Fibroblast of skin of abdomen (primary cell): ENCODE measurements around the gene PLN. TPM values are rescaled to one million over a fixed set of nuclear protein-coding genes. Genes with fewer than 3 reads are reported as not detected.

Experiments
- DNase-seq: peaks from one replicate; pipeline ENCODE4 v3.0.0-alpha.2; 2013
- polyA plus RNA-seq, 2 experiments: library from polyadenylated mRNA; unstranded; fragments of 120-200 nt; gene quantifications; one replicate each; pipeline ENCODE4 v1.2.1, GENCODE V29; 2013; ENCODE audit not compliant: insufficient read length in 2 of 2

PLN gene
- polyA plus RNA-seq (2013, experiment 1 of 2; ENCODE audit: insufficient read length): 8.5 TPM
- polyA plus RNA-seq (2013, experiment 2 of 2; ENCODE audit: insufficient read length): 9.5 TPM

DNA sequence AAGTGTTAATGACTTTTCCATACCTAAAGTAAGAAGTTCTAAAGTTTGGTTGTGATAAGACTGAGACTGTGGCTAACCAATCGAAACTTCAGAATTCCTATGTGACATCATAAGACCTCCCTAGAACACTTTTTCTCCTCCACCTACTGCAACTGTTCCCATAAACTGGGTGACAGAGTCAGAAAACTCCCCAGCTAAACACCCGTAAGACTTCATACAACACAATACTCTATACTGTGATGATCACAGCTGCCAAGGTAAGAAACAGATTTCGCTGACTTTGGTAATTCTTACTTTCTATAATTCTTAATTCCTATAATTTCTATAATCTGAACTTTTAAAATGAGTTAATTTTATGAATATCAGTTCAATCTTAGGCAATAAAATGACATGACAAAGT lies at the start of gene PLN:
Gene PLN, plus strand, starts transcription at position 161 of the 400 bp plus-strand sequence. CDS start 10,626 bp downstream, outside the sequence.
- DNase-seq: peak; percentile 44

DNA sequence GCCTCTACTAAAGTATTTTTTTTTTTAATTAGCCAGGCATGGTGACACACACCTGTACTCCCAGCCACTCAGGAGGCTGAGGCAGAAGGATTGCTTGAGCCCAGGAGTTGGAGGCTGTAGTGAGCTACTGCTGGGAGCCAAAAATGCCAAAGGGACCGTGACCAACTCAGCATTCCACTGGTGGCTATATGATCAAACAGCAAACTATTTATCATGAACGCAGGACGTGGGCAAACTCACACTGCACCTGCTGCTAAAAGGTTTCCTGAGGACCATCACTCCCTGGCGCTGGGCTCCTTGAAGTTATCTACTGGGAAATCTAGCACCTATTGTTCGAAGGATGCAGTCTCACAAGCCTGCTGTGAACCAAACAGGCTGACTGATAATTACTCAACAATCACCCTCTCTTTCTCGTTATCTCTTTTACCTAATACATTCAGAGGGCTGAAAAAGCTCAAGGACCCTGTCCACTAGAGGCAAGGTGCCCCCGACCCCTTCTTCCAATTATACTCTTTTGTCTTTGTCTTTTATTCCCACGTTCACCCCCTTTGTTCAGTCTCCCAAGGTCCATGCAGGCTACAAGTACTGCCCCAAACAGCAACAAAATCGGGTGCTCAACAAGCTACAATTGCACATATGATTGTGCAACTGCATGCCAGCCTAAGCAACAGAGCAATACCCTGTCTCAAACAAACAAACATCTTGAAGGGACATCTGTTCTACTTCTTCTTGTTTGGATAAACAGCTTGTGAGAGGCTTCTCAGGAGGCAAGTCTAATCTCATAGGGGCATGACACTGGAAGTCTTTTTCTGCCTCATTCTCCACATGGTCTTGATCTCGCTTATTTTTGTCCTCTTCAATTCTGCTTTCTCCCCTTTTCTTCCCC lies 47.7 kb upstream of the PLN start:
- no peak for DNase-seq

DNA sequence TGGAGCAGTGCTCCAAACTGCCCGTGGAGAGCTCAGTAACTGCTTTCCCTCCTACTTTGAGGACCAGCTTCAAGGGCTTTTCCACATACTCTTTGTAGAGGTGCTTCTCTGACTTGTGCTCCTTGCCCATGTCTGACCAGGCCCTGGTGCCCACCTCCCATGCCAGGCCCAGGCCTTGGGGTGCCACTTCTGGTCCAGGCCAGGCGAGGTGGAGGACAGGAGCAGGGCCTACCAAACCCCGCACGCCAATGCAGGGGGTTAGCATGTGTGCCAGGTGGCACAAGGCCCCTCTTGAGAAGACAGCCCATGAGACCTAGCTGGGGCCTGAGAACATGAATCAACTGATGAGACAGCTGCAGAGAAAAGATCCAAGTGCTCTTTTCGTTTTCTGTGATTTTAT lies 47.0 kb upstream of the PLN start:
- DNase-seq: no peak

DNA sequence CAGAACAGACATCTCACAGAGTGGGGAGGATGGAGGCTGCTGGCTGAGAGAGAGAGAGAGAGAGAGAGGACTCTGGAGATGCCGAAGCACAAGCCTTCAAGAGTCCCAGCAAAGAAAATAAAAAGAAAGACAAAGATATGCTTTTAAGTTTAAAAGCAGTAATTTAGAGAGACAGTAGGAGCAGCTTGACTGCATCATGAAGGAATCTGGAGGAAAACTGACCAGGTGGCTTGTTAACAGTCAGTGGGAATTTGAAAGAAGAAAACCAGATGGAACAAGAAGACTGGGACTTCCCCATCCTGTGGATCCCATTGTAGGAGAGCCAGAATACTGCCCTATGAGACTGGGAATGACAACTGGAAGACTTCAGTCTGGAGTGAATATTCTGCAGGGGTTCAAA lies 46.3 kb upstream of the PLN start:
- peak; percentile 37 for DNase-seq

DNA sequence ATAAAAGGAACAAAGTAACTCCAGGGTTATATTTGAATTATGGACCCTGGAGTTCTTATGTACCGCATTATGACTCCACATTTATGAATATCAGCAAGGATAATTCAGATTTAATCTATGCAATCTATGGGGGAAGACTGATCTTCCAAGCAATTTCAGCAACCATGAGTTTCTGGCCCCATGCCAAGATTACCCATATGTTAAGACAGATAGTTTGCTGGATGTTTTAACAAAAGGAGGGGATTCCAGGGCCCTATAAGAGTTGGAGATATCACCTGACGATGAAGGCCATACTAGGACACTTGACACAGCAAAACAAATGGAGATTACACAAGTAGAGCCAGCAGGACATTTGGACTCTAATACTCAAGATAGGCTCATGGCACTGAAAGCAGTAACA lies 45.9 kb upstream of the PLN start:
- DNase-seq: no peak

DNA sequence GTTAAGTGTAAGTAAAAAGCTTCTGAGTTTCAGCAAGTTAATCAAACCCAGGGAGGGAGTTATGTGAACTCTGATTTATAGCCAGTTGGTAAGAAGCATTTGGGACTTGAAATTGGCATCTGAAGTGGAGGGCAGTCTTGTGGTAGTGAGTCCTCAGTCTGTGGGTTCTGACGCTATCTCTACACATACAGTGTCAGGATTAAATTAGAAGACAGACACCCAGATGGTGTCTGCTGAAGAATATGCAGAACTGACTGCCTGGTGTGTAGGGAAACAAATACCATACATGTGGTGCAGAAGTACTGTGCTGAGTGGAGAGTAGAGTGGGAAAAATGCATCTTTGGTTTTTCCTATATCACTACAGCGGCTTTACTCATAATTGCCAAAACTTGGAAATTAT lies 43.5 kb upstream of the PLN start:
- DNase-seq: peak; percentile 39

DNA sequence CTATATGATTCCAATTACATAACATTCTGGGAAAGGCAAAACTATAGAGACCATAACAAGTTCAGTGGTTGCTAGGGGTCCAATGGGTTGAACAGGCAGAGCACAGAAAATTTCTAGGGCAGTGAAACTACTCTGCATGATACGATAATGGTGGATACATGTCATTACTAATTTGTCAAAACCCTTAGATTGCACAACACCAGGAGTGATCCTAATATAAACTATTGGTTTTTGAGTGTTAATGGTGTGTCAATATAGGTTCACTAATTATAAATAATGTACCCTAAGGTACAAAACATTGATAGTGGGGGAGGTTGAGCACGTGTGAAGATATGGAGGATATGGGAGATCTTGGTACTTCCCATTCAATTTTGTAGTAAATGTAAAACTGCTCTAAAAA lies 42.4 kb upstream of the PLN start:
- DNase-seq: no peak

DNA sequence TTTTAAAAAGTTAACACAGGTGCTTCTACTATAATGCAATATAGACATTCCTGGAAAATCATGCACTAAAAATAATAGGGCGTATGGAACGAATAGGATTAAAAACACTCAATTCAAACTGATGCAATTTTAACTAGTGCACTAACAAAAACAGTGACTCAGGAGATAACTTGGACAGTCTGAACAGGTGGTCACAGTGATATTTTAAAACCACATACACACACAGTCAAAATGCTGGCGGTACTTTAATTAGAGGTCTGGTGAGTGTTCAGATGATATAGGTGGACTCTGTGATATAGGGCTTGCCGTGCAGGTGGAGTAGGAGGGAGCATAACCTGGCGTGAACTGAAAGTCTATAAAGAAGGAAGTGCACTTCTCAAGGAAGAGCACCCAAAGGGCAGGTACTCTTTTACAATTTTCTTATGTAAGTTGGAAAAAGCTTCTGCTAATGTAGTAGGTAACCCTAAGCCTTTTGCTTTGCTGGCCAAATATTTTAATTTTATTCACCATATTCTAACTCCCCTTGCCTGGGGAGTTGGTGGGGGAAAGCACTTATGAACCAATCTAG lies 41.9 kb upstream of the PLN start:
- DNase-seq: no peak

DNA sequence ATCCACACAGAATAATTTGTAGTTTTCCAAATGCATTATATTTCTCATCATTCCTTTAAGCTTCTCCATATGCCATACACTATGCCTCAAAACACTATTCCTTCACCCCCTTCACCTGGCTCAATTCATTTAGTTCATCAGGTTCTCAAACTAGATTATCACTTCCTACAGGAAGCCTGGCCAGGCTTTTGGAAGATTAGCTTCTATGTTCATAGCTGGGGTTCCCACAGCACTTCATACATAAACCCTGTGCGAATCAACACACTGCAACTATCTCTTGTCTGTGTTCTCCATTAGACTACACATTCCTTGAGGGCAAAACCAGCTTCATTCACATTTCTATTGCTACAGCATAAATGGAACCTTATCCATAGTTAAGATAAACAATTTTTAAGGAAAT lies 40.5 kb upstream of the PLN start:
- no peak for DNase-seq

DNA sequence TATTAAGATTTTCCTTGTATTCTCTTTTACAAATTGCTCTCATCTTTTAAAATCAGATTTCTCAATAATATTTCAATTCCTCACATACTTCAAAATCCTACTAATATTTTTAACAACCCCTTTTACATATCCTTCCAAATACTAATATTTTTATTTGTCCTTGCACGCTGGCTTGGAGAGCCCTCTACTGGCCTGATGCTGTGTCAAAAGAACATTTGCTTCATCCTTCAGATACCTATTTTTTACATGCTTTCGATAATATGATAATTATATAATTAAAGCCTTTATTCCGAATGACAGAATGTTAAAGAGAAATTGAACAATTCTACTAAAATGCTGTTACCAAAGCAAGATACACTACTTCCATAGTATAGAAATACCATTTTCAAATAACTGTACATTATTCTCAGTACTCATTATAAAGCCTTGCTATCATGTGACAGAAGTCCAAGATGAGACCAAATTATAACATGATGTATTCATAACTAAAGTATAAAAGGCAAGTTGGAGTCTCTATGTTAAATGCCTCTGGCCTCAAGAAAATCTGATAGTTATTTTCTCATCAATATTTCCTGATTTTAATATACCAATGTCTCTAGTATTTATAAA lies 39.0 kb upstream of the PLN start:
- peak; percentile 36 for DNase-seq

DNA sequence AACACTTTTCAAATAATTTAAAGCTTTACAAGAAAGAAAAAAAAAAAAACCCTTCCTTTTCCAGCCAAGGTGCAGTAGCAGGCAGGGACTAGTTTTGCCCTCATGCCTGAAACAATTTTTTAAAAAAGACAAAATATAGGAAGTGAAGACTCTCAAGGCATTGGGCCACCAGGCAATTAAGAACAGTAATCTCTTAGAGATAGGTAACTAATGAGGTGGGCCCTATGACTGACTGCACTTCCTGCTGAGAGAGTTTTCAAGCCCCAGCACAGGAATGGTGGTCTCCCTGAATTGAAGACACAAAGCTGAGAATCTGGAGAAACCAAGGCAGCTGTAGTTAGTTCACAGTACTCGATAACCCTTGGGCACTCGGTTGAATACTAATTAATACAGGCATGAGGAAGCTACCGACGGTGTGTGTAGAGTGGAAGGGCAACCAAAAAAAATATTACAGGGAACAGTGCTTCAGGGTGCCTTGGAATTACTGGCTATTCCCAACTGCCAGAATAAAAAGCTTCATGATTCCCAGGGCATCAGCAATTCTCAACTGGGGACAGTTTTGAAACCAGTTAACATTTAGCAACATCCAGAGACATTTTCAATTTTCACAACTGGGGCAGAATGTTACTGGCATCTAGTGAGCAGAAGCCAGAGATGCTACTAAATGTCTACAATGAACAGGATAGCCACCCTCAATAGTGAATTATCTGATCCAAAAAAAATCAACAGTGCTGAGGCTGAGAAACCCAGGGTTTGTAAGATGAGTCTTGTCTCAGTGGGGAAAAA lies 36.0 kb upstream of the PLN start:
- DNase-seq: no peak

DNA sequence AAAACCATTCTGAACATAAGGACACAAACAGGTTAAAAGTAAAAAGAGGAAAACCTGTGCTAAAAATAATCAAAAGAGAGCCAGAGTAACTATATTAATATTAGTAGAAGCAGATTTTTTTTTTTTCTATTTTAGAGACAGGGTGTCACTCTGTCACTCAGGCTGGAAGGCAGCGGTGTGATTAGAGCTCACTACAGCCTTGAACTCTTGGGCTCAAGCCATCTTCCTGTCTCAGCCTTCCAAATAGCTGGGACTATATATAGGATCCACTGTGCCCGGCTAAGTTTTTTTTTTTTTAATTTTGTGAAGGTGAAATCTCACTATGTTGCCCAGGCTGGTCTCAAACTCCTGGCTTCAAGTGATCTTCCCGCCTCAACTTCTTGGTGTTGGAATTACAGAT lies 33.4 kb upstream of the PLN start:
- no peak for DNase-seq

DNA sequence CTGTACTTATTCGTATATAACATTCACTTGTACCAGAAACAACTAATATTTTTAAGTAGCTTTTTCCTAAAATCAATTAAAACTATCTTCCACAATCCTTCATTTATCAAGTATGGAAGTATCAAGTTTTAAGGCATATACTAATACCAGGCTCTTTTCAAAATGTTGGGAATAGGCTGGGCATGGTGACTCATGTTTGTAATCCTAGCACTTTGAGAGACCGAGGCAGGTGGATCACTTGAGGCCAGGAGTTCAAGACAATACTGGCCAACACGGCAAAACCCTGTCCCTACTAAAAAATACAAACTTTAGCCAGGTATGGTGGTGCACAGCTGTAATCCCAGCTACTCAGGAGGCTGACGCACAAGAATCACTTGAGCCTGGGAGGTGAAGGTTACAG lies 25.7 kb upstream of the PLN start:
- no peak for DNase-seq

DNA sequence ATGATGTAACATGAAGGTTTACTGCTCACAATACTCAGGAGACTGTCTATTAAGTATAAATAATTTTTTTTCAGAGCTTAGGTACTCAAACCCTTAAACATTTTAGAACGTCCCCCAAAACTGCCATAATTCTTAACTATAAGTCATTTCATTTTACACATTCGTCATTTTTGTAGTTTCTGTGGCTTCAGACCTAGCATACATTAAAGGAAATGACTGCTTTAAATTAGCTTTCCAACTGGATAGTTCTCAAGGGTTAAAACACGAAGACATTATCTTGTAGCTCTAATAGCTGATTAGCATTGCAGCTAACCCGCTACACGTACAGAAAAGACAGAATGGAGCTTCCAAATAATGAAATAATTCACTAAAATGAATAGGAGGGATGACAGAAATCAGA lies 24.9 kb upstream of the PLN start:
- no peak for DNase-seq

DNA sequence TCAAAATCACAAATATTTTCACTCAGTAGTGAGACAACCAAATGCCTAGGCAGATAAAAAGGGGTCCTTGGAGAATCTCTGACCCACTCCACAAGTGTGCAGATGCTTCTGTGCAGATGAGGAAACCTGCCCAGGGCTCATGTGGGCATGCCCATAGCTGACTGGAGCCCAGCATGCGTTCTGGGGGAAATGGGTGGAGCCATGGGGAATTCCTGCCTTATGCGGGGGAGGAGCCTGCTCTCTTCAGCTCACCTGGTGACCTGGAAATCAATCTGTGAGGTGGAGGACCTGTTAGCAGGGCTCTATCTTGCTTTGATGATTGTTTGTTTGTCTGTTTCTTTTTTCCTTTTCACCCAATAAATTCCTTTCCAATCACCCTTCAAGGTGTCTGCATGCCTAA lies 23.4 kb upstream of the PLN start:
- DNase-seq: no peak

DNA sequence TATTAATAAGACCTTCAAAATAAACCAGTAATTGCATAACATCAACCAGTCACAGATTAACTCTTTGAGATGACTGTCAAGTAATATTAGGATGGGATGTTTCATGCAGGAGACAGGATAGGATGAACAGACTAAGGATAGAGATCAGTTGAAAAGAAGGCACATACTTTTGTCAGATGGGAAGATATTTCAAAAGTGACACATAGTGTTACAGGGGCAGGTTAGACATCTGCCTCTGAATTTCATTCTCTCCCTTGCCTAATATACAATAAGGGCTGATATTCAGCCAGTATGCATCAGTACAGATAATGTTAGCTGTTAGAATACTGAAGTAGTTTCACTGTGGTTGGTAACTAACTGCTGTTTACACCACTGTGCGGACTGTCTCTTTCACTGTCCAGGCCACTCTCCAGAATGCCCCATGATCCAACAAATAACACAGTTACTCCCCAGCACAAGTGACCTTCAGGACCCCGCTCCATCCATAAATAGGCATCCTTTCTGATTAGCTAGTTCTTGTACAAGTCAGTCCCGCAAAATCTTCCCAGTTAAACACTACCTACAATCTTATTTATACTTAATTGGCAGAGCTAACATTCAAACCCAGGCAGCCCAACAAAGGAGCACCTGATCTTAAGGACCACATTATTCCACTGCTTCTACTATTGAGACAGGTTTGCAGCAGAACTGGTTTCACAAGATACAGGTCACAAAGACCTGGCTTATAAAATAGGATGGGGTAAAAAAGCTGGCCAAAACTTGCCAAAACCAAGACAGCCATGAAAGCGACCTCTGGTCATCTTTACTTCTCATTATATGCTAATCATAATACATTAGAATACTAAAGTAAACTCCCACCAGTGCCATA lies 21.9 kb upstream of the PLN start:
- no peak for DNase-seq

DNA sequence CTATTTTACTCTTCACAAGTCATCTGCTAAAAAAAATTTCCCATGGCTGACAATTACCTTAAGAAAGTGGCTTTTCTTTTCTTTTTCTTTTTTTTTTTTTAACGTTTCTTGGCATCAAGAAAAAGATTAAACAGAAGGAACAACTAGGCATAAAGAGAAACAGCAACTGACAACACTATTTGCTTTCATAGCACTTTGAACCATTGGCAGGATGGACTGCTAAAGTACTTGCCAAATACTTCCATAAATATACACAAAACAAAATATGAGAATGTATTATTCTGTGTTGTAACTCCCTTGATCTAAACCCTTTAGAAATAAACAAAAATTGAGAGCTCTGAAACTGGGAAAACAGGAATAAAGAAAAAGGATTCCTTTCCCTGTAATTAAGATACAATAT lies 20.0 kb upstream of the PLN start:
- no peak for DNase-seq

DNA sequence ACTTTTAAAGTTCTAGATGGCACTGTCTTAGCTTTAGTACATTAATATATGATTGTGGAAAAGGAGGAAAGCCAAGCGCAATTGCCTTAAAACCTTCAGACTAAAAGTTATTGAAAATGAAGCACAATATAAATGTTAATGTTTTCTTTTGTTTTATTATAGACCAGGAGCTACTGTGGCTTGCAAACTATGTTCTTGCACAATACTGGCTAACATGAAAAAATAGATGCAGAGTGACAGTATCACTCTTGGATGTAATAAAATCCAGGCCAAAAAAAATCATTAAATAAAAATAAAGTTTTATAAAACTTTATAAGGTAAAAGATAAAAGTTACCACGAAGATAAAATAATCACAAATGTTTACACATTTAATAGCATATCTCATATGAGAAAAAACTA lies 18.3 kb upstream of the PLN start:
- DNase-seq: no peak

DNA sequence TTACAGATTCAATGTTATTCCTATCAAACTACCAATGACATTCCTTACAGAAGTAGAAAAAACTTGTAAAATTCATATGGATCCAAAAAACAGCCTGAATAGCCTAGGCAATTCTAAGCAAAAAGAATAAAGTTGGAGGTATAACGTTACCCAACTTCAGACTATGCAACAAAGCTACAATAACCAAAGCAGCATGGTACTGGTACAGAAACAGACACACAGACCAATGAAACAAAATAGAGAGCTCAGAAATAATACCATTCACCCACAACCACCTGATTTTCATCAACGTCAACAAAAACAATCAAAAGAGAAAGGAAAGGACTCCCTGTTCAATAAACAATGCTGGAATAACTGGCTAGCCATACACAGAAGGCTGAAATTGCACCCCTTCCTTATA lies 17.2 kb upstream of the PLN start:
- no peak for DNase-seq

DNA sequence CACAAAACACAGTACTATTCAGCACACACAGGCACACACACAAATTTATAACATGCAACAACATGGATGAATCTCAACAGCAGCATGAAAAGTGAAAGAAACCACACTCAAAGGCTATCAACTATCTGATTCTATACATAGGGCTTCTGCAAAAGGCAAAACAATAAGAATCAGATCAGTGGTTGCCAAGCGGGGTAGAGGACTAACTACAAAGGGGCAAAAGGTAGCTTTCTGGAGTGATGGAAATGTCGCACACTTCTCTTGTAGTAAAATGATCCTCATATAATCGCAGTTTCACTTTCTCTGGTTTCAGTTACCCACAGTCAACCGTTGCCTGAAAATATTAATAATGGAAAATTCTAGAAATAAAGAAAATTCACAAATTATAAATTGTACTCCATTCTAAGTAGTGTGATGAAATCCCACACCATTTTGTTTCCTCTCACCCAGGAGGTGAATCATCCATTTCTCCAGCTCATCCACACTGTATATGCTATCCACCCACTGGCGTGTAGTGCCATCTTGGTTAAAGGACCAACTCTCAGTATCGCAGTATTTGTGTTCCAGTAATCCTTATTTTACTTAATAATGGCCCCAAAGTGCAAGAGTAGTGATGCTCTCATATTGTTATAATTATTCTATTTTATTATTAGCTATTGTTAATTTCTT lies 12.8 kb upstream of the PLN start:
- no peak for DNase-seq

DNA sequence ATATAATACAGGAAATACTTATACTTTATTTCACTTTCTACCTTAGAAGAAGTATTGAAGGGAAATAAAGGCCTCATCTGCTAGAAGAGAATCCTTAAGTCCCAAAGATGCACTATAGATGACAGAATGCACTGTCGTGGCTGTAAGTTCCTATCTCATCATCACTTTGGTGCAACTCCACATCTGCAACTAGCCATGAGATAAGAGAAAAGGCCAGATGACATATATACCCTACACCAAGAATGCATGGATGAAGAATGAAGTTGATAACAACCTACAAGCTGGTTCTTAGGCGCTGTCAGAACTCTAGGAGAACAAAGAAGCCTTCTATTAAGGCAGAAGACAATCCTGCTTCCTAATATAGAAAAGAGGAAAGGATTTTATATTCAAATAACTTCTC lies 11.6 kb upstream of the PLN start:
- no peak for DNase-seq
